Measurements from ENCODE around the gene EYA2.

Gene EYA2

DNA sequence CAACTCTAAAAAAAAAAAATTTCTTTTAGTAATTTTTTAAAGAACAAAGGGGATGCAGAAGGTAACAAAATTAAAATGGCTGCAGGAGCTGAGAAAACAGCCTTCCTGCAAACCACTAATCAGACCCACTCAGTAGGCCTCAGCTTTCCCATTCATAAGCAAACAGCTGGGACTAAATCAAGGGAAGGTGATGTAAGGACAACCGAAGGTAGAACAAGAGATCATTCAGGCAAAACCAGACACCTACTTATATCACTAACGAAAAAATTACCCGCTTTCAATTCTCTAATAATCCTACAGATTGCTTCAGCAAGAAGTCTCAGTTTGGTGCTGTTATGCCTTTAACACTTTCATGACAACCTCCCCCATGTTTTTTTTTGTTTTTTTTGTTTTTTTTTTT lies 337.9 kb downstream of the EYA2 start:
- TF ChIP-seq, protein P1, sequence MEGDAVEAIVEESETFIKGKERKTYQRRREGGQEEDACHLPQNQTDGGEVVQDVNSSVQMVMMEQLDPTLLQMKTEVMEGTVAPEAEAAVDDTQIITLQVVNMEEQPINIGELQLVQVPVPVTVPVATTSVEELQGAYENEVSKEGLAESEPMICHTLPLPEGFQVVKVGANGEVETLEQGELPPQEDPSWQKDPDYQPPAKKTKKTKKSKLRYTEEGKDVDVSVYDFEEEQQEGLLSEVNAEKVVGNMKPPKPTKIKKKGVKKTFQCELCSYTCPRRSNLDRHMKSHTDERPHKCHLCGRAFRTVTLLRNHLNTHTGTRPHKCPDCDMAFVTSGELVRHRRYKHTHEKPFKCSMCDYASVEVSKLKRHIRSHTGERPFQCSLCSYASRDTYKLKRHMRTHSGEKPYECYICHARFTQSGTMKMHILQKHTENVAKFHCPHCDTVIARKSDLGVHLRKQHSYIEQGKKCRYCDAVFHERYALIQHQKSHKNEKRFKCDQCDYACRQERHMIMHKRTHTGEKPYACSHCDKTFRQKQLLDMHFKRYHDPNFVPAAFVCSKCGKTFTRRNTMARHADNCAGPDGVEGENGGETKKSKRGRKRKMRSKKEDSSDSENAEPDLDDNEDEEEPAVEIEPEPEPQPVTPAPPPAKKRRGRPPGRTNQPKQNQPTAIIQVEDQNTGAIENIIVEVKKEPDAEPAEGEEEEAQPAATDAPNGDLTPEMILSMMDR (IDR thresholded peaks at IDR 0.05; ENCODE audit: insufficient read depth, low read depth, low read length, missing control alignments): no peak
- H3K4me3 ChIP-seq (ENCODE audit: low read length): no peak overlapping the region
- no peak for DNase-seq (ENCODE audit: low read depth)

DNA sequence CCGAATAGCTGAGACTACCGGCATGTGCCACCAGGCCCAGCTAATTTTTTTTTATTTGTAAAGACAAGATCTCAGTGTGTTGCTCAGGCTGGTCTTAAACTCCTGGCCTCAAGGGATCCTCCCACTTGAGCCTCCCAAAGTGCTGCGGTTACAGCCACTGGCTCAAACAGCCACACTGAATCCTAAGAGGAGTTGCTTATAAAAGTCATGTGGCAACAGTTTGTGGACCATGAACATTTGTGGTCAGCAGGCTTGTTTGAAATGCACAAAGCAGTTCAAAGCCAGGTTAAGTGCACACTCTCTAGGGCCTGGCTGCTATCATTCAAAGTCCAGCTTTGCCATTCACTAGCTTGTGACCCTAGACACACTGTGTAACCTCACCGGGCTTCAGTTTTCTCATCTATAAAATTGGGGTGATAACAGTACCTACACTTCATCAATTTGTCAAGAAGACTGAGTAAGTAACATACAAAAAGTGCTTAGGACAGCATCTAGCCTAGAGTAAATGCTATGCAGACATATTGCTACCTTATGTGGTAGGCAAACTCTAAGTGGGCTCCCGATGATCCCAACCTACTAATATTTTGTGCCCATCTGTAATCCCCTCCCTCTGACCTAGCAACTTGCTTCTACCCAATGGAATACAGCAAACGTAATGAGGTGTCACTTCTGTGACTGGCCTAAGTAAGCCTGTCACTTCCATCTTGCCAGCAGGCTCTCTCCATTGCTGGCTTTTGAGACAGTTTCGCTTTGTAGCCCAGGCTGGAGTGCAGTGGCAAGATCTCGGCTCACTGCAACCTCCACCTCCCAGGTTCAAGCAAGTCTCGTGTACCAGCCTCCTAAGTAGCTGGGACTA lies 338.9 kb downstream of the EYA2 start:
- H3K4me3 ChIP-seq (ENCODE audit: low read length): no peak overlapping the region
- TF ChIP-seq, protein P1 (IDR thresholded peaks at IDR 0.05; ENCODE audit: insufficient read depth, low read depth, low read length, missing control alignments): no peak
- DNase-seq (ENCODE audit: low read depth): no peak

DNA sequence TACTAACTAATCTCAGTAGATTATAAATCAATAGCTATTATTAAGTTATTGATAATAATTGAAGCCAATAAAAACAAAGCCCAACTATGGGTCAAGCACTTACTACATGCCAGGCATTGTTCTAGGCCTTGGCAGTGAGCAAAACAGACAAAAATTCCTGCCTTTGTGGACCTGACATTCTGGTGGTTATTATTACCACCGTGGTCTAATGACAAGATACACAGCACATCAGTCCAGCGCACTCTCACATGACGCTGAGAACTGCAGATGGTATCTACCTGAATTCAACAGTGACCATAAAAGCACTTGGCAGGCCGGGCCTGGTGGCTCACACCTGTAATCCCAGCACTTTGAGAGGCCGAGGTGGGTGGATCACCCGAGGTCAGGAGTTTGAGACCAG lies 340.5 kb downstream of the EYA2 start:
- no peak overlapping the region for H3K4me3 ChIP-seq (ENCODE audit: low read length)
- no peak for DNase-seq (ENCODE audit: low read depth)
- TF ChIP-seq, protein P1 (IDR thresholded peaks at IDR 0.05; ENCODE audit: insufficient read depth, low read depth, low read length, missing control alignments): no peak

DNA sequence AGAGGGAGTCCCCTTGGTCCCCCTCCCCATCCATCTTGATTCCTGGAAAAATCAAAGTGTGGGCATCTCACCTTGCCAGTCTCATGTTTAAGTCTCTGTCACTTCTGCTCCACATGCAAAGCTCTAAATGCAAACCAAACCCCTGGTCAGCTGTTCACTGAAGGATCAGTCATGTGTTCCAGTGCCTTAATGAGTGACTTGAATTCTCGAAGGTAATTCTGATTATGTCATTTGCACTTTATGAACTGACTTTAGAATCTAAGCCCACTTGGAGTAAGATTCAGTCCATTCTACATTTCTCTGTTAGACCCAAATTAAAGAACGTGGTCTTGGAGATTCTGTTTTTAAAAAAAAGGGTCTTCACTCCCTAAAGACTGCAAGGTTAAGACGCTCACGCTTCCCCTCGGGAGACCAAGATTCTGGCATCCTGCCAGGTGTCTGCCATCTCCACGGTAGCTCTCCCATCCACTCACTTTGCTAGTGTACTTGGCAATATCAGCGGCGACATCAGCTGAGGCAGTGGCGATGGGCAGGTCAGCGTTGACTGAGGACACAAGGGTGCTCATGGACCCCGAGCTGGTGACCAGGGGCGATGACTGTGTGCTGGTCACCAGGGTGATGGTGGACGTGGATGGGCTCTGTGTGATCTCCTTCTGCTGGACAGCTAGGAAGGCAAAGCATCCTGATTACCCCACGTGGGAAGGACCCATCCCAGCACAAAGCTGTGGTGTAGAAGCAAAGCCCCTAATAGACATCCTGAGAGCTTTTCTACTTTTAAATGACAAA lies 341.4 kb downstream of the EYA2 start:
- TF ChIP-seq, protein P1 (IDR thresholded peaks at IDR 0.05; ENCODE audit: insufficient read depth, low read depth, low read length, missing control alignments): no peak
- H3K4me3 ChIP-seq (ENCODE audit: low read length): no peak overlapping the region
- no peak for DNase-seq (ENCODE audit: low read depth)

DNA sequence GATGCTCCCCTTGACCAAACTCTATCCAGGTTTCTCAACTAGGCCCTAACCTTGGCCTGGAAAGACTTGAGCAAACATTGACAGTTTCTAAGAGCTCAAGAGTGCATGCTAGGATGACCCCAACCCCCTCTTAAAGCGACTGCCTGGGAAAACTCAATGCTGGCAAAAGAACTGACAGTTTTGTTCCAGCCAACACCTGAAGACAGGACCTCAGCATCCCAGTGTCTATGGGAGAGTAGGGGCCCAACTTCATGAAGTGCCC lies 341.9 kb downstream of the EYA2 start:
- DNase-seq (ENCODE audit: low read depth): no peak
- TF ChIP-seq, protein P1 (IDR thresholded peaks at IDR 0.05; ENCODE audit: insufficient read depth, low read depth, low read length, missing control alignments): no peak
- H3K4me3 ChIP-seq (ENCODE audit: low read length): no peak overlapping the region

DNA sequence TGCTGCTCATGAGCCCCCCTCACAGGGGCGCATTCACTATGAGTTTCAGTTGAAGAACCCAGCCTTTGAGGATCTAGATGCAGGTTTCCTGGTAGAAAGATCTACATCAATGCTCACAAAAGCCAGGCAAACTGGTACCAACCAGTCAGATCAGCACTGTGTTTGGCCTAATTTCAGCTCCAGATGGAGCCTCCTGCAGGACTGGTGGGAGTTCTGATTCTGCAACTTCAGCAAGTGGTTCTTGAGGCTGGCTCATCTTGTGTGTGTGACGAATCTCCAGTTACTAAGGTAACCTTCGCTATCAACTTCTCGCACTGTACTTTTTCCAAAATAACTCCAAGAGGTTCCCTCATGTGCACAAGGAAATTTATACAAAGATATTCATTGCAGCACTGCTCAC lies 343.1 kb downstream of the EYA2 start:
- TF ChIP-seq, protein P1 (IDR thresholded peaks at IDR 0.05; ENCODE audit: insufficient read depth, low read depth, low read length, missing control alignments): no peak

More for the DNA sequence above, 343.1 kb downstream of the EYA2 start:
- DNase-seq (ENCODE audit: low read depth): no peak
- no peak overlapping the region for H3K4me3 ChIP-seq (ENCODE audit: low read length)

Data from epithelial cell of esophagus (primary cell).